Measurements from ENCODE around the gene CLRN2.

CLRN2 gene

DNA sequence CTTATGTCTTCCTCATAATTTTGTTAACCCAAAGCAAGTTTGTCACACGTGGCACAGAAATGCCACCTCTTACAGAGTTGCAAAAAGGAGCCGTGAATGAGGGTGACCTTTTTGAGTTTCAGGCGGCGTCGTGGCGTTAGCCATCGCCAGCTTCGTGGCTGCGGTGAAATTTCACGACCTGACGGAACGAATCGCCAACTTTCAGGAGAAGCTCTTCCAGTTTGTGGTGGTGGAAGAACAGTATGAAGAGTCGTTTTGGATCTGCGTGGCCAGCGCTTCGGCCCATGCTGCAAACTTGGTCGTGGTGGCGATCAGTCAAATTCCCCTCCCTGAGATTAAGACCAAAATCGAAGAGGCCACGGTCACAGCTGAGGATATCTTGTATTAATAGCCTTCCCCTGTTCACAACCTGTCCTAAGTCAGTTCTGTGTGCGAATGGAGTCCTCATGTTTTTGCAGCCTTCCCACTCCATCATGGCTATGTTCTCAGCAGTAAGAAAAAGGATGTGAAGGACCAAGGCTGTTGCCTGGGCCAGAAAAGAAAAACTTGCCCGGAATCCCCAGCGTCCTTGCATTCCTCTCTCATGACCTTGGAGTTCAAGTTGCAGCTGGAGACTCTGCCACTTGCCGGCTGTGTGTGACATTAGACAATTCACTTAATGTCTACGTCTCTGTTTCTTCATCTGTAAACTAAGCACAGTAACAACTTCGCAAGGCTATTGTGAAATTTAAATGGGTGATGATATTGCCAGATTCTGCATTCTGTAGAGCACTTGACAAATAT is 11.9 kb downstream of the CLRN2 start:
- Histone ChIP-seq H3K4me3 (ENCODE audit: low read length, poor library complexity, severe bottlenecking) (no peak overlapping the region), H3K36me3 (ENCODE audit: insufficient read depth, low read length) (no peaks in the 10 kb centered on the region), H3K4me2 (ENCODE audit: low read depth, low read length, poor library complexity, severe bottlenecking) (no peak overlapping the region), H3F3A (ENCODE audit: low read depth) (no peaks in the 10 kb centered on the region), H3K9ac (ENCODE audit: low read depth, low read length, poor library complexity, severe bottlenecking) (no peak overlapping the region), H3K9me2 (replicated peaks; ENCODE audit: low read depth, low read length) (no peaks in the 10 kb centered on the region), H2AFZ (ENCODE audit: low read length) (no peak overlapping the region), H3K4me1 (ENCODE audit: insufficient read depth, low read length, poor library complexity, severe bottlenecking) (no peaks in the 10 kb centered on the region), H3K27me3 (ENCODE audit: insufficient read depth, low read length, poor library complexity, severe bottlenecking) (no peaks in the 10 kb centered on the region), H3K9me3 (ENCODE audit: insufficient read depth, low read depth, low read length) (no peaks in the 10 kb centered on the region), H3K79me2 (ENCODE audit: insufficient read depth, low read length) (no peaks in the 10 kb centered on the region), H4K20me1 (ENCODE audit: insufficient read depth, low read length, poor library complexity, severe bottlenecking) (no peaks in the 10 kb centered on the region)
- TF ChIP-seq, protein P1, sequence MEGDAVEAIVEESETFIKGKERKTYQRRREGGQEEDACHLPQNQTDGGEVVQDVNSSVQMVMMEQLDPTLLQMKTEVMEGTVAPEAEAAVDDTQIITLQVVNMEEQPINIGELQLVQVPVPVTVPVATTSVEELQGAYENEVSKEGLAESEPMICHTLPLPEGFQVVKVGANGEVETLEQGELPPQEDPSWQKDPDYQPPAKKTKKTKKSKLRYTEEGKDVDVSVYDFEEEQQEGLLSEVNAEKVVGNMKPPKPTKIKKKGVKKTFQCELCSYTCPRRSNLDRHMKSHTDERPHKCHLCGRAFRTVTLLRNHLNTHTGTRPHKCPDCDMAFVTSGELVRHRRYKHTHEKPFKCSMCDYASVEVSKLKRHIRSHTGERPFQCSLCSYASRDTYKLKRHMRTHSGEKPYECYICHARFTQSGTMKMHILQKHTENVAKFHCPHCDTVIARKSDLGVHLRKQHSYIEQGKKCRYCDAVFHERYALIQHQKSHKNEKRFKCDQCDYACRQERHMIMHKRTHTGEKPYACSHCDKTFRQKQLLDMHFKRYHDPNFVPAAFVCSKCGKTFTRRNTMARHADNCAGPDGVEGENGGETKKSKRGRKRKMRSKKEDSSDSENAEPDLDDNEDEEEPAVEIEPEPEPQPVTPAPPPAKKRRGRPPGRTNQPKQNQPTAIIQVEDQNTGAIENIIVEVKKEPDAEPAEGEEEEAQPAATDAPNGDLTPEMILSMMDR (conservative IDR thresholded peaks at IDR 0.05; ENCODE audit: low read length): no peak
- no peak for TF ChIP-seq EZH2phosphoT487 (IDR thresholded peaks at IDR 0.05; ENCODE audit: borderline replicate concordance)

DNA sequence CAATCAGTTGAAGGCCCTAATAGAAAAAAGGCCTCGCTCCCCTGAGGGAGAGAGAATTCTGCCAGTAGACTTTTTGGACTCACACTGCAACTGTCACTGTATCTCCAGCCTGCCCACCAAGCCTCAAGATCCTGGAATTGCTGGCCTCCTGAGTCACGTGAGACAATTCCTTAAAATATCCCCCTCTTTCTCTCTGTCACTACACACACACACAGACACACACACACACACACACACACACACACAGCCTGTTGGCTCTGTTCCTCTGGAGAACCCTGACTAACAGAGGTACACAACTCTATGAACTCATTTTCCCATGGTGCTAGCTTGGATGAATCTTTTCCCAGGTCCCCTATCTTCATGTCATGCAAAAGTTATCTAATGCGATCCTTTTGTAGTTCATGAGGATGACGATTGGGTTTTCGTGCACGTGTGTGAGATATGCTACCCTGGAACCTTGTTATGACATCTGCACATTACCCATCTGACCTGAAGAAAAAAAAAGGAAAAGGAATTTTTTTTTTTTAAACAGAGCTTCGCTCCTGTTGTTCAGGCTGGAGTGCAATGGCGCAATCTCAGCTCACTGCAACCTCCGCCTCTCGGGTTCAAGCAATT is 13.7 kb downstream of the CLRN2 start:
- no peaks in the 10 kb centered on the region for H4K20me1 ChIP-seq (ENCODE audit: insufficient read depth, low read length, poor library complexity, severe bottlenecking)
- no peak for TF ChIP-seq EZH2phosphoT487 (IDR thresholded peaks at IDR 0.05; ENCODE audit: borderline replicate concordance)
- TF ChIP-seq, protein P1 (conservative IDR thresholded peaks at IDR 0.05; ENCODE audit: low read length): no peak
- no peaks in the 10 kb centered on the region for H3K27me3 ChIP-seq (ENCODE audit: insufficient read depth, low read length, poor library complexity, severe bottlenecking)
- H2AFZ ChIP-seq (ENCODE audit: low read length): no peak overlapping the region
- H3K4me2 ChIP-seq (ENCODE audit: low read depth, low read length, poor library complexity, severe bottlenecking): no peak overlapping the region
- no peaks in the 10 kb centered on the region for H3K36me3 ChIP-seq (ENCODE audit: insufficient read depth, low read length)
- H3K9me2 ChIP-seq (replicated peaks; ENCODE audit: low read depth, low read length): no peaks in the 10 kb centered on the region
- H3K79me2 ChIP-seq (ENCODE audit: insufficient read depth, low read length): no peaks in the 10 kb centered on the region
- no peak overlapping the region for H3K9ac ChIP-seq (ENCODE audit: low read depth, low read length, poor library complexity, severe bottlenecking)
- H3K4me1 ChIP-seq (ENCODE audit: insufficient read depth, low read length, poor library complexity, severe bottlenecking): no peaks in the 10 kb centered on the region
- H3K9me3 ChIP-seq (ENCODE audit: insufficient read depth, low read depth, low read length): no peaks in the 10 kb centered on the region
- no peak overlapping the region for H3K4me3 ChIP-seq (ENCODE audit: low read length, poor library complexity, severe bottlenecking)
- H3F3A ChIP-seq (ENCODE audit: low read depth): no peaks in the 10 kb centered on the region

DNA sequence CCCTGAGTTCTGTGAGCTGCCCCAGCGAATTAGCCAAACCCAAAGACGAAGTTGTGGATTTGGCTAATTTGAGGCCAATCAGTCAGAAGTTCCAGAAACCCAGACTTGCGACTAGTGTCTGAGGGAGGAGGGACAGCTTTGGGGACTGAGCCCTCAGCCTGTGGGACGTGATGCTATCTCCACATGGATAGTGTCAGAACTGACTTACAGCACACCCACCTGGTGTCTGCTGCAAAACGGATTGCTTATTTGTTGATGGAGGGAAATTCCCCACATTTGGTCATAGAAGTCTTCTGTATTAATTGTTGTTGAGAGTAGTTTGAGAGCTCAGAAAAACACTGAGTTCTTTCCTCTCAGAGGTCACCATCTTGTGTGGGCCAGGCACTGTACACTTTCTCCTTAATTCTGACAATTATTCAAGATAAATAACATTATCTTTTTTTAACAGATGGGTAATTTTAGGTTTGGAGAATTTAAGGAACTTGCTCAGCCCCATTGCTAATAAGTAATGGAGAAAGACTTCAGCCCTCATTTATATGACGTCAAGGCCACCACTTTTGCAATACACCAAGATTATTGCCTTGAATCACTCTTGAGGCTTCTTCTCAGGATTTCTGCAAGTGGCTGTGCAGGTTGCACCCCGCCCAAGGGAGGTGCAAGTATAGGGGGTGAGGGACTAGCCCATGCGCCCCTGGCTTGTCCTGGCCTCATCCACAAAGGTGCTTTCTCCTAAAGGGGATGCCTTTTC is 16.7 kb downstream of the CLRN2 start:
- H3K4me3 ChIP-seq (ENCODE audit: low read length, poor library complexity, severe bottlenecking): no peak overlapping the region
- no peaks in the 10 kb centered on the region for H3K9me3 ChIP-seq (ENCODE audit: insufficient read depth, low read depth, low read length)
- H3K4me2 ChIP-seq (ENCODE audit: low read depth, low read length, poor library complexity, severe bottlenecking): no peak overlapping the region
- TF ChIP-seq, protein P1 (conservative IDR thresholded peaks at IDR 0.05; ENCODE audit: low read length): no peak
- no peak for TF ChIP-seq EZH2phosphoT487 (IDR thresholded peaks at IDR 0.05; ENCODE audit: borderline replicate concordance)
- no peak overlapping the region for H3K9ac ChIP-seq (ENCODE audit: low read depth, low read length, poor library complexity, severe bottlenecking)
- H4K20me1 ChIP-seq (ENCODE audit: insufficient read depth, low read length, poor library complexity, severe bottlenecking): no peaks in the 10 kb centered on the region
- H3F3A ChIP-seq (ENCODE audit: low read depth): no peaks in the 10 kb centered on the region
- no peaks in the 10 kb centered on the region for H3K36me3 ChIP-seq (ENCODE audit: insufficient read depth, low read length)
- no peaks in the 10 kb centered on the region for H3K9me2 ChIP-seq (replicated peaks; ENCODE audit: low read depth, low read length)
- H3K27me3 ChIP-seq (ENCODE audit: insufficient read depth, low read length, poor library complexity, severe bottlenecking): no peaks in the 10 kb centered on the region
- H3K4me1 ChIP-seq (ENCODE audit: insufficient read depth, low read length, poor library complexity, severe bottlenecking): no peaks in the 10 kb centered on the region
- H3K79me2 ChIP-seq (ENCODE audit: insufficient read depth, low read length): no peaks in the 10 kb centered on the region
- no peak overlapping the region for H2AFZ ChIP-seq (ENCODE audit: low read length)
